IPS-11a (cell line): ENCODE measurements around the gene RGMA.
"Not testable (repeated sequence)": the region's sequence is repeated elsewhere in the genome, so short reads cannot be mapped to it uniquely, and the experiment has no call there.

ENCODE experiments used
- H3K4me3 ChIP-seq: one replicate; pipeline ENCODE4 v1.5.1; 2013; ENCODE audit warnings: low read depth, low read length, control low read depth

Gene RGMA

DNA sequence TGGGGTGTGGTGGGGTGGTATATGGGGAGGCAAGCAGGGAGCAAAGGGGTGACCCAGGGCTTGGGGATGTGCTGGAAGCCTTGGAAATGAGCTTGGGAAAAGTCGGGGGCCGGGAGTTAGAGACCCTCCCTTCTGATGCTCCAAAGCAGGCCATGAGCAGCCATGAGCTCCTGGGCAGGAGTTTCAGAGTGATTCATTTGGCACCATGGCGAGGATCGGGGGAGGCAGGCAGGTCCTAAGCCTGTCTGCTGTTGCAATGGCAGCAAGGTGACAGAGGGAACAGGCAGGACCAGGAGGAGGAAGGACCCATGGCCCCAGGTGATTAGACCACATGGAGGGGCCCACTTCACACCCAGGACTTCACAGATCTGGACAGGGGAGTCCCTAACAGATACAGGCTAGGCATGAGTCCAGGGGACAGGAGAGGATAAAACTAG lies 21.3 kb downstream of the RGMA start:
- no peak overlapping the region for H3K4me3 ChIP-seq

DNA sequence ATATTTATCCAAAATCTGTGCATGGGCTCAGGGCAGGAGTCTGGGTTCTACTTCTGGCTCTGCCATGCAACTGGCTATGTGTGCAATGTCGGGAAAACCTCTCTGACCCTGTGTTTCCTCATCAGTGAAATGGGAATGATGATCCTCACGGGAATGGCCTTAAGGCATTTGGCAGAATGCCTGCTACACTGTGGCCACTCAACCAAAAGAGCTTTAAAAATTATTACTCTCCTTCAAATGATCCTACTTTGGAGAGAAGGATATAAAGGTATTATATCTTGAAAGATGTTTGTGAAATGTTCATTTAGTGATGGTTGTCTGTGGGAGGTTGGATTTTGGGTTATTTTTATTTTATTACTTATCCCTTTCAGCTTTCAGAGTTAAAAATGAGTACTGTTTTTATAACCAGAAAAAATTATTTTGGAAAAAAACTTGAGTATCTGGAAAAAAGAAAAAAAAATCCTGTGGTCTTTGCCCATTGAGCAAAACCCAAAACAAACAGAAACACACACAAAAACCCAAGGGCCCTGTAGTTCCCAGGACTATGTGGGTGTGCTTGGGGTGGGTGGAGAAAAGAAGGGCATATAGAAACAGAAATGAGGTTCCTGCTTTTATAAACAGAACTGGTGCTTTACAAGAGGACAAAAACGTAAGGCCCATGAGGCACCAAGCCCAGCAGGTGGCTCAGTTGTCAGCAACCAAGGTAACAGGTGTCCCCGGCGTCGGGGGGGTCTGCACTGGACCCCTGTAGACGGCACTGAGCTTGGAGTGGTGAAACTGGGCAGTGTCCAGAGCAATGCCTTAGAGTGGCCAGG lies 22.0 kb downstream of the RGMA start:
- no peak overlapping the region for H3K4me3 ChIP-seq

DNA sequence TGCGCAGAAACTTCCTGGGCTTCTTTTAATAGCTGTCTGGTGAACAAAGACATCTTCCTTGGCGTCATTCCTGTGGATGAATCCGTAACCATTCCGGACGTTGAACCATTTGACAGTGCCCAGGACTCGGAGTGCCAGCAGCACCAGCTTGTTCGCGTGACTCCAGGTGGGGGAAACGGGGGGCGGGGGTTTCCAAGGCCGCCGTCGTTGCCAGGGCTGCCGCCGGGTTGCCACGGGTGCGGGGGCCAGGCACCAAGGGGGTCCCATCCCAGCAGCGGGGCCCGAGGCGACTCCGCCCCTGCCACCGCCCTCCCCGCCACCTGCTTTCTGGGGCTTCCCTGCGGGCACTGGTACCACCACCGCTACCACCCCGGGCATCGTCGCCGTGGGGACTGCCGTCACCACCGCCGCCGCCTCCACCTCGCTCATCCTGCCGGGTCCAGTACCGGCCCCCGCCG lies 22.8 kb downstream of the RGMA start:
- H3K4me3 ChIP-seq, result no peak overlapping the region

DNA sequence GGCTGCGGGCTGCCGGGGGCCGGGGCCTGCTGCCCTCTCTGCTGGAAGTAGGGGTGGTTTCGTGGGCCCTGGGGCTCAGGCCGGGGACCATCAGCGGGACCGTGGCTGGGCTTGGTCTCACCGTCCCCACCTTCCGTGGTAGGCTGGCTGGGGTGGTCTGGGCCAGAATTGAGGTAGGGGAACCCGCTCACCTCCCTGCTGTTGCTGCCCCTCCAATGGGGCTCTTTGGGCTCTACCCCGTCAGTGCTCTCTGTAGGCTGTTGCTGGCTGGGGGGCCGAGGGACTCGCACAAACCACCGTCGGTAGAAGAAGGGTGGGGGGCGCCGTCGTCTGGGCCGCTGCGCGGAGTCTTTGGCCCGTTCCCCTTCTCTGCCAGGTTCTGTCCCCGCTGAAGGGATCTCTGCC lies 23.4 kb downstream of the RGMA start:
- no peak overlapping the region for H3K4me3 ChIP-seq

DNA sequence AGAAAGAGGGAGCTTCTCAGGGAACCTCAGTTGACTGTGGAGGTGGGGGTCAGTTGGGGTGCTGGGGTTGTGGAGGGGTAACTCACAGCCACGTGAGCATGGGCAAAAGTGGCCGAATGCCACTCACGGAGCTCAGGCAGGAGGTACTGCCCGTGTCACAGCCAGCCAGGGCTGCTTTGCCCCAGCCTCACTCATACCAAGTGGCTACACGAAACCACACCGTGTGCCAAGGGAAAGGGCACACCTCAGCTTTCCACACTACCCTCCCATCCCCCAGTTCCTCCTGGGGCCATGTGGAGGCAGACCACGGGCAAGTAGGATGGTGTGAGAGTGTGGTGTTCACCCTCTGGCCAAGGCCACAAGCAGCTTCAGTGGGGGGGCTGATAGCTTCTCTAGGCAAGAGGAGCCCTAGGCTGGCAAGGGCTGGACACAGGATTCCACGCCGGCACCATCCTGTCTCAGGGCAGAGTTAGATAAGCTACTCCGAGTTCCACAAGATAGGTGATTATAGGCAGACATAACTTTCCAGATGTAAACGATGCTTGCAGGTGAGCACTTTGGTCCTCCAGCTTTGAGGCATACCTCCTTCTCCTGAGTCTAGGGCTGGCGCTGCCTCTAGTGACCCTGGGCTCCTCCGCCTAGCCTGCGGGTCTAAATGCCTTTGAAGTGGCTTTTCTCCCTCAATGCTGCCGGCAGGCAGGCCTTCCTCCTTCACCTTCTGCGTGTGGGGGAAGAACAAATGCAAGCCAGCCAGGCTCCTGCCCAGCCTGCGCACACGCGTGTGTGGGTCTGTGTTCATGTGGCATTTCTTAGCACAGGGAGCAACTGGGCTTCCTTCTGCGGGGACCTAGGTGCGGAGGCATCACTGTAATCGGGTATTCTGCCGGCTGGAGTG lies 25.0 kb downstream of the RGMA start:
- no peak overlapping the region for H3K4me3 ChIP-seq

DNA sequence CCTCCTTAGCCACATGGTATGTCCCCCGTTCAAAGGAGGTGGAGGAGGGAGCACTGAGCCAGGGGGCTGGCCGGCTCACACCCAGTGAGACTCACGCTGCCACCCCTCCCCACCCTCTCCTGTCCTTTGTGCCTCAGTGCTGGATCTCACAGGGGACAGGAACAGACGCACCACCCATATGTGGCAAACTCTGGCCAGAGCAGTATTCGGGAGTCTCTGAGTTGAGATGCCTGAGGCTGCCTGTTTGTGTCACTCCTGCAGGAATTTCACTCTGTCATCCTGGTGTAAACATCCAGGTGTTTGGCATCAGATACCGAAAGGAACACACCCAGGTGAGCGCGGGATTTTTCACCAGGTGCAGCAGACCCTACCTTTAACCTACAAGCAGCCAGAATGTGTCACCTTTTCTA lies 25.7 kb downstream of the RGMA start:
- H3K4me3 ChIP-seq, result no peak overlapping the region

DNA sequence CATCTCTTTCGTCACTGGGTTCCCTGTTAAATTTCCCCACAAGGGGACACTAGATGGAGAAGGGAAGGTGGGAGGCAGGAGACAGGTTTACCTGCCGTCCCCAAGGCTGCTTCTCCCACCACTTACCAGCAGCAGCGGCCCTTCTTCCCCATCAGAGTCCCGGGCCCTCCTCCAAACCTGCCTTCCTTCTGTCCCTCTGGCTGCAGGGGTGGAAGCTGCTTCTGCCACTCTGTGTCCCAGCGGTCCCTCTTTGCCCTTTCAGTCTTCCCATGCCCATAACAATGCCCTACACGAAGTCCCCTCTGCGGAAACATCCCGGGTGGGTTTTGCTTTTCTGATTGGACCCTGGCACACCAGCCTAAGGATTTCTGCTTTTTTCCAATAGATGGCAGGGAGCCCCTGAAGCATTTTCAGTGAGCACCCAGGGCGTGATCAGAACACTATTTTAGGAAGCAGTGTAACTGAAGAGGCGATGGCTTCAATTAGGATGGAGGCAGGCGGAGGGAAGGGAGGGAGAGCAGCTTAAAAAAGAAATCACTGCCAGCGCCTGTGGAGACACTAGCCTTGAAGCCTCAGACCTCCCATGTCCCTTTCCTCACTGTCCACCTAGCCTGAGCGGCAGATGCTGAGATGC lies 26.3 kb downstream of the RGMA start:
- H3K4me3 ChIP-seq, result not testable (repeated sequence)

DNA sequence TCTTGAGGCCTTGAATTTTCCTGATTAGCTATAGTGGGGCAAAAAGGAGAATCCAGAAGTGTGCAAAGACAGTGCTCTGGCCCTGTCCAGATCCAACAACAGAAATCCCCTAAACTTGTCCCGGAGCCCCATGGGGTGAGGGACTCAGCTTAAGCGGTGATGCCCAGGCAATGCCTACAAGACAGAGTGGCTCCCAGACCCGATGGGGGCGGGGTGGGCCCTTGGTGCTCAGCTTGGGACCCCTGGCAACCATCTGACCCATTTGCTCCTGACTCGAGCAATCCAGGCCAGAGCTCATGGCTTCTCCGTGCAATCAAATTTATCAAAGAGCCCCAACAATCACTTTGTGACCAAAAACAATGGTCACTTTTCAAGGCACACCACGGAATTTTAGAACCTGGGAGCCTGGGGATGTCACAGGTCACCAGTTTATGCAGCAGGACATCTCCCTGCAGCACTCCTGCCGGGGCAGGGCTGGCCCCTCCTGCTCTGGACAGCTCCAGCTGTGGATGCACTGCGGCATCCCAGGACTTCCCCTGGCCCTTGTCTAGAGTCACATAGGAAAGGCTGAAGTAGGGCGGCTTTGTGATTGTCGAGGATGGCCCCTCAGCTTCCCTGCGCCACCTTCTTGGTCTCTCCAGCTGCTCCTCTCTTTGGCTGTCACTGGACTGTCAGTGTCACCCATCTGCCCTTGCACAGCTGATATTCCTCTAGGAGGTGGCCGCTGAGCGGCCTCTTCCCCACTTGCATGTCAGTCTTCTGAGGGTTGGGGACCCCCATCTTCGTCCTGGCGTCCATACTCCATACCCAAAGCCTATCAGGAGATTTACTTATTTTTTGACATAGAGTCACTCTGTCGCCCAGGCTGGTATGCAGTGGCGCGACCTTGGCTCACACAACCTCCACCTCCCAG lies 28.4 kb downstream of the RGMA start:
- no peak overlapping the region for H3K4me3 ChIP-seq

DNA sequence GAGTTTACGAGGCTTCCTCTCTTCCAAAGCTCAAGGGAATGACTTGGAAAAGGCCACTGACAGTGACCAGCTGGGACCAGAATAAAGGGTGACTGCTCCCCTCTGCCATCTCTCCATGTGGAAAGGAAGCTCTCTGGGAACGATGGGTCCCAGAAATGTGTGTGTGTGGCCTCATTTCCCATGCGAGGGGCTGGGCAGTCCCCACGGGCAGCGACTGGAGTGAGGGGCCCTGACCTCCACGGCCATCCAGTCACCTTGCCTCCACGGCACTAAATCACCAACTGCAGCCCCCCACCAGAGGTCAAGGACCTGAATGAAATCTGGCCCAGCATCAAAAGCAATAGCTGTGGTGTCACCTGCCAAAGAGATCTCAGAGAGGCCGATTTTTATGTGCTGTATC lies 29.6 kb downstream of the RGMA start:
- H3K4me3 ChIP-seq, result no peak overlapping the region

DNA sequence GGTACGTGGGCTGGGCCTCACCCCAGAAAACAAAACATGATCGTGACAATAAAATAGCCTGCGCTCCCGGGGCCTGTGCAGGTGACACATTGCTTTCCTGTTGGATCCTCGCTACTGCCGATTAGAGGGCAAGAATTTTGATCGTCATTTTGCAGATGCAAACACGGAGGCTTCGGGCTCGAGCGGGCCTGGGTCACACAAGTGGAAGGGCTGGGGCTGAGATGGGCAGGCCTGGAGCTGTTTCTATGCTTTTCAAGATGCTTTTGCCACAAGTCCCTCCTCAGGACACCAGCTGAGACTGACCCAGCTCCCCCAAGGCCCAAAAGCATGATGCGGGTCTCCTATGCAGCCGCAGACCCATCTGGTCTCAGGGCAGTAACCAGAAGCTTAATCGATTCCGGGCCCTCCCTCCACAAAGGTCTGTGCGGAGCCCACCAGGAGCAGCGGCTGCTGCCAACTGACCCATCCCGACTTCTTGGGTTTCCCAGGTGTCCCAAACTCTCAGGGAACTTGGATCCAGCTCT lies 30.0 kb downstream of the RGMA start:
- no peak overlapping the region for H3K4me3 ChIP-seq

DNA sequence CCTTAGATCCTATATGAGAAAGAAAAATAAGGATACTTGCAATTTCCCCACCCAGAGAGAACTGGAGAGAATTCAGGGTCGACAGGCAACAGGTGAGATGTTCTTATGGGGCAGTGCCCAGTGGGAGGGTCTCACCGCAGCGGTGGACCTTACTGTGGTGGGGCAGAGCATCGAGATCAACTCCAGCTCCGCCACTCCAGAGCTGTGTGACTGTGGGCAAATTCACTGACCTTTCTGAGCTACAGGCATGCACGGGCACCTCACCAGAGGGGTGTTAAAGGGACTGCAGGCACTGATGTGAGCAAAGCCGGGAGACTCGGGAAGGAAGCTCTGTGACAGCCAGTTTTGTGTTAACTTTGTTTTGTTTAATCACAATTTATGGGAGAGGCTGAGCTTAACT lies 30.9 kb downstream of the RGMA start:
- no peak overlapping the region for H3K4me3 ChIP-seq

DNA sequence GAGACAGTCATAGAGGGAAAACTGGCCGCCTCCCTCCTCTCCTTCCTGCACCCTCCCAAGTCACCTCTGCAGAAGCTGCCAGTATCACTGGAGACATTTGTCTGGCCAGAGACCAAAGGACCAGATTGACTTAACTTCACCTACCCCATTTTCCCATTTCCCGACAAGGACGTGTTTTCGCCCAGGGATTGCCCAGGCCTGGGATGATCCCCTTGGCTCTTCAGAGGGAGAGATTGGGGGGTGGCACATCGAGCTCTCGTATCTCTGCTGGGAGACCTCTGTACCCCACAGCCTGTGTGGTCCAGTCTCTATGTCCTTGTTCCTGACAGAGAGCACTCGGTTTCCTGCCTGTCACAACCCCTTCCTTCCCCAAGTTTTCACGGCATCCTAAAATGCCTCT lies 31.4 kb downstream of the RGMA start:
- no peak overlapping the region for H3K4me3 ChIP-seq

DNA sequence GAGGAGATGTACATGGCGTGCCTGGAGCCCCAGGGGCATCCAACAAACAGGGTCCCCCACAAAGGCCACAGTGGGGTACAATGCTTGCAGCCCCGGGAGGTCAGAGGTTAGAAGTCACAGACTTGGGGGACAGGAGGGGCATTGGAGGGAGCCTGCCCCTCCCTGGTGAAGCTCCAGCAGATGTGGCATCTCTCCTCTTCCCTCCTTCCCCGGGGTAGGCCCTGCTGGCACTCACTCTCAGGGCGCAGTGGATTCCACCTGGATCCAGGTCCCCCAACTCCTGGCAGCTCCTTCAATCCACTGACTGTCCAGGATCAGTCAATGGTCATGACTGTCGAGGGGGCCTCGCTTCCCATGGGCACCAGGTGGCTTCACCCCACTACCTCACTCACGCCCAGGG lies 32.2 kb downstream of the RGMA start:
- H3K4me3 ChIP-seq, result no peak overlapping the region

DNA sequence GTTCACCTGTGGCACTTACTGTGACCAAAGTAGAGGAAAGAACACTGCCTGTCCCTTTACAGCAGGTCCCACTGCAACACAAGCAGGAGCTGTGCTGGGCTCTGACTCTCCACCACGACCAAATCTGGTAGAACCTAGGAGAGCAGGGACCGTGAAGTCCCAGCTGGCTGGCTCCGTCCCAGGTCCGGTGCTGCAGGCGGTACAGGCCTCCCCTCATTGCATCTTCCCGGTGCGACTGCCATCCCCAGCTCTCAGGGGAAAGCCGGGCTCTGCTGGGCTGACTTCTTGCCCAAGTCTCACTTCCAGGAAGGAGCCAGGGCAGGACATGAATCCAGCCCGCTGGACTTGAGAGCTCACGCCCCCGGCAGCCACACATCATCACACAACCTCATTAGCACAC lies 33.8 kb downstream of the RGMA start:
- H3K4me3 ChIP-seq, result no peak overlapping the region

DNA sequence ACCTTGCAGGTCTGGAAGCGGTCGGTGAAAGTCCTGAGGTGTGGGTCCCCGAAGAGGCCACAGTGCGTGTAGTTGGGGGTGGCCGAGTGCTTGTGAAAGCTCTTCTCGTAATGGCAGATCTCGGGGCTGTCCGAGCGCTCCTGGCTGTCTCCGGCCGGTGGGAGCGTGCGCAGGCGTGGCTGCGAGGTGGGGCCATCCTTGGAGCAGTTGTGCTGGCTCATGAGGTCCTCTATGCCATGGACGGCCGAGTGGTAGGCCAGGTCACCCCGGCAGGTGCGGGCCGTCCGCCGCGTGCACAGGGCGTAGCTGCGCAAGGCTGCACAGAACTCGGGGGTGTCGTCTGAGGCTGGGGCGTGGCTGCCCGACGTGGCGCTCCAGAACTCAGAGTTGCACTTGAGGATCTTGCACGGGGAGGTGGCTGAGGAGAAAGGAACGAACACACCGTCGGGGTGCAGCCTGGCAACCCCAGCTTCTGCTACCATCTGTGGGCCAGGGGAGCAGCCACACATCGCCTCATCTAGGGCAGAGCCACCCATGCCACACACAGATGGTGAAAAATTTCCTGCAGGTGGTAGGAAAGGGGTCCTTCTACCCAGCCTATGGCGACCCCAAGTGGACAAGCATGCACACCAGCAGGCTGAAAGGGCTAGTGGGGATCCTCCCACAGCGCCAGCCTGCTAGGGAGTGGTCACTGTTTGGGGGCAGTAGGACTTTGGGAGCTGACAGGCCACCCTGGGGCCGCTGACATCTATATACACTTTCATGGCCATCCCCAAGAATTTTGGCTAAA lies 36.7 kb downstream of the RGMA start:
- H3K4me3 ChIP-seq, result no peak overlapping the region

DNA sequence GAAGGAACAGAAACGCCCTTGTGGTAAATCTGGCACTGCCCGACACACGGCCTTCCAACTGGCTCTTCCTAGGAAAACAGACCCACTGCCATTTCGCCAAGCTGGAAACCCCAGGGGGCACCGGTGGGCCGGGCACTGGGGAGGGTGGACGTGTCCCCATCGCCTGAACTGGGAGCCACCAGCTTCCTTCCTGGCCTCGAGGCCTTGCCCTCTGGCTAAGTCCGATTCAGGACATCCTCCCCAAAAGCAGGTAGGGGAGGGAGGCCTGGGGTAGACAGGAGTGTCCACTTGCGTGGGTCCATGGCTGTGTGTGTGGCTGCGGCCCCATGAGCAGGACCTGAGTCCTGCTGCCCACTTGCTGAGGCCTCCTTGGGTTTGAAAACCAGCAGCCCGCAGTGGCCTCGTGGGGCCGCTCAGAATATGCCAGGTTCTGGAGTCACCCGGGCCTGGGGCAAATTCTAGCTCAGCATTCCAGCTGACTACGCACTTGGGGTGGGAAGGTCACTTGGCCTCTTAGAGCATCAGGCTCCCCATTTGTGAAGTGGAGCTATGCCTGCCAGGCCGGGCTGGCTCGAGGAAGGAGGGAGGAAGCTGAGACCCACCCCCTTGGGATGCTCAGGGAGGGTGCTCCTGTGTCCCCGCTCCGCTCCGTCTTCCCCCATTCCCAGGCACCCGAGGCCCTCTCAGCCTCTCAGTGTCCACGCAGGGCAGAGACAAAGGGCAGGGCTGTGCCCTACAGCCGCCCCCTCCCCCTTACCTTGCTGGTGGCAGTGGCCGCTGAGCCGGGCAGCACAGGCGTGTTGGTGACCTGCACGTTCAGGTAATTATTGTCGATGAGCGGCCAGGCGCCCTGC lies 37.5 kb downstream of the RGMA start:
- H3K4me3 ChIP-seq, result no peak overlapping the region

DNA sequence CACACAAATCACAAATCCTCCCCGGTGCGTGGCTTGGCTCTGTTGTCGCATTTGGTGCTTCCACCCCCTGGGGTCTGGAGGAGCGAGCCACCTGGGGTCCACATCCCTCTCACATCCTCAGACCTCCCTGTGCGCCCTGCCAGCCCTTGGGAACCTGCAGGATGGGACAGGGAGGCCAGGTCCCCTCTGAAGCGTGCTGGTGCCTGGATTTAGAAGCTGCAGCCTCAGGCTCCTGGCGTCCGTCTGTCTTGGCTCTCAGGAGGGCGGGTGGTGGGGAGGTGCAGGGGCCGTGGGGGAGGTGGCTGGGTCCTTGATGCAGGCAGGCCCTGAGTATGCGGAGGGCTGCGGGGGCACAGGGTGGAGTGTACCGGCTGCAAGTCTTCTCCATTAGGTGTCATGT lies 38.4 kb downstream of the RGMA start:
- H3K4me3 ChIP-seq, result no peak overlapping the region

DNA sequence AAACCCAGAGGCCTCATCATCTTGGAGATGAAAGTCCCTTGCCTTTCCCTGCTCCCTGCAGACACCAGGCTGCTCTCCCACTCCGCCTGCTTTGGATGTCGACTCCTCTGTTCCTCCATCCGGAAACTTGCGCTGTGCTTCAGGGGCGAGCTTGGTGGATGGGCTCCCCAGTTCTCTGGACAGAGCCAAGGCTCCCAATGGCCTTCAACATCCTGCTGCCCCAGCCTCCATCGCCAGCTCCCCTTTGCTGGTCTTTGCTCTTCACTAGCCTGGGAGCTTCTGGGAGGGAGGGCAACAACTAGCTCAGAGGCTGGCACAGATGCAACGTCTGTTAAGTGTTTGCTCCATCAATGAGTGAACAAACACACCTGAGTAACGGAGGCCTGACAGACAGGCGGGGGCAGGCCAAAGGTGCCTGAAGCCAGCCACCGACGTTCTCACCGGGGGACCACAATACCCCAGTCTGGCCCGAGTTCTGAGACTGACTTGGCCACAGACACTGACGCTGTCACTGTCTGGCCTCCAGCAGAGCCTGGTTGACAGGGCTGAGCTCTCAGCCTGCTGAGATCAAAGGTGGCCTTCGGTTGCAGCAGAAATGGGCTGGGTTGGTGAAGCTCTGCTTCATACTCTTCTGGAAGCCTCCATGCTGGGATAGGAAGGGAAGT lies 39.0 kb downstream of the RGMA start:
- no peak overlapping the region for H3K4me3 ChIP-seq
